Measurements from ENCODE around the gene FAM98A.

DNA sequence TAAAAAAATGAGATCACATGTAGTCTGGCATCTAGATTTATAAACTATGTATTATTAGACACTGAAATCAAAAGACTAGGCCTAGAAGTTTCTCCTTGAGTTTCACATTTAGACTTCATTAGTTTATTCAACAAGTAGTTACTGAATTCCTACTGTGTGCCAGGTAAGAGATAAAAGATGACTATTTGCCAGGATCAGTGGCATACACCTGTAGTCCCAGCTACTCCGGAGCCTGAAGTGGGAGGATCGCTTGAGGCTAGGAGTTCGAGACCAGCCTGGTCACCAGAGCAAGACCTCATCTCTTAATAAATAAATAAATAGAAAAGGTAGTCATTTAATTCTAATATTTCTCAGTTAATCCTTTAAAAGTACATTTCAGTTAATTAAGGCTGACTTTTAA is 2.1 kb downstream of the FAM98A start:
- TF ChIP-seq, protein P1, sequence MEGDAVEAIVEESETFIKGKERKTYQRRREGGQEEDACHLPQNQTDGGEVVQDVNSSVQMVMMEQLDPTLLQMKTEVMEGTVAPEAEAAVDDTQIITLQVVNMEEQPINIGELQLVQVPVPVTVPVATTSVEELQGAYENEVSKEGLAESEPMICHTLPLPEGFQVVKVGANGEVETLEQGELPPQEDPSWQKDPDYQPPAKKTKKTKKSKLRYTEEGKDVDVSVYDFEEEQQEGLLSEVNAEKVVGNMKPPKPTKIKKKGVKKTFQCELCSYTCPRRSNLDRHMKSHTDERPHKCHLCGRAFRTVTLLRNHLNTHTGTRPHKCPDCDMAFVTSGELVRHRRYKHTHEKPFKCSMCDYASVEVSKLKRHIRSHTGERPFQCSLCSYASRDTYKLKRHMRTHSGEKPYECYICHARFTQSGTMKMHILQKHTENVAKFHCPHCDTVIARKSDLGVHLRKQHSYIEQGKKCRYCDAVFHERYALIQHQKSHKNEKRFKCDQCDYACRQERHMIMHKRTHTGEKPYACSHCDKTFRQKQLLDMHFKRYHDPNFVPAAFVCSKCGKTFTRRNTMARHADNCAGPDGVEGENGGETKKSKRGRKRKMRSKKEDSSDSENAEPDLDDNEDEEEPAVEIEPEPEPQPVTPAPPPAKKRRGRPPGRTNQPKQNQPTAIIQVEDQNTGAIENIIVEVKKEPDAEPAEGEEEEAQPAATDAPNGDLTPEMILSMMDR (IDR thresholded peaks at IDR 0.05): no peak
- no peak for TF ChIP-seq POLR2A (IDR thresholded peaks at IDR 0.05)
- TF ChIP-seq POLR2AphosphoS5 (IDR thresholded peaks at IDR 0.05): no peak

Data from suprapubic skin (tissue), 4 donors.